ENCODE data around the gene ID1. TPM values are rescaled to one million over a fixed set of nuclear protein-coding genes. Genes with fewer than 3 reads are reported as not detected.

The ID1 gene
- total and polyA plus RNA-seq, 2 of the 13 experiments (the other 11 are each of a cell fraction or from before 2014, with no cell fraction given), result 320 to 419 TPM

DNA sequence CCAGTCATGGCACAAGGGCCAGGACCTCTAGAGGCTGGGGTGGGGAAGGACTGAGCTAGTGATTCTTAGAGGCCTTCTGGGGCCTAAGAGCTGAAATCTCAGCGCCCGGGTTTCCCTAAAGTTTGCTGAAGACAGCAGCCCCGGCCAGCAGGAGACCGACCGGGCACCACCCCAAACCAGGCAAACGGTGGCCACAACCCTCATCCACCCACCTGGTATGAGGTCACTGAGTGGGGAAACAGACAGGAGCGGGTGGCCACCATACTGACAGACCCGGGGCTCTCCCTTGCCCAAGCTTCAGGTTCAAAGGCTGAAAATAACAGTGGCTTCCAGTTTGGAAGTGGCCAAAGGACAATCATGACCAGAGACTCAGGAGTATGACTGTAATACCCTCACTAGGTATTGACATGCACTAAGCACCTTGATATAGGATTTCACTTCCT is 35.0 kb upstream of the ID1 start (continued):
- TF ChIP-seq BRF2 (CRISPR knock-in tag; IDR thresholded peaks at IDR 0.05), result no peak
- no peak for TF ChIP-seq AFF4 (CRISPR knock-in tag; IDR thresholded peaks at IDR 0.05)
- TF ChIP-seq IKZF1 (IDR thresholded peaks at IDR 0.05), result no peak
- no peak for TF ChIP-seq ZNF841 (CRISPR knock-in tag; IDR thresholded peaks at IDR 0.05; ENCODE audit: borderline replicate concordance)
- TF ChIP-seq ZNF30 (CRISPR knock-in tag; IDR thresholded peaks at IDR 0.05), result no peak
- no peak; the same call in 1 of the 2 replicates for TF ChIP-seq SAFB2 (CRISPR knock-in tag; IDR thresholded peaks at IDR 0.05; ENCODE audit: borderline replicate concordance, low read depth)
- 0 out of 2 replicates have a peak, but pooled peaks have one; percentile 10 for TF ChIP-seq ELF3 (CRISPR knock-in tag; IDR thresholded peaks at IDR 0.05)
- TF ChIP-seq RFXANK (CRISPR knock-in tag; IDR thresholded peaks at IDR 0.05), result no peak
- TF ChIP-seq, protein P1, sequence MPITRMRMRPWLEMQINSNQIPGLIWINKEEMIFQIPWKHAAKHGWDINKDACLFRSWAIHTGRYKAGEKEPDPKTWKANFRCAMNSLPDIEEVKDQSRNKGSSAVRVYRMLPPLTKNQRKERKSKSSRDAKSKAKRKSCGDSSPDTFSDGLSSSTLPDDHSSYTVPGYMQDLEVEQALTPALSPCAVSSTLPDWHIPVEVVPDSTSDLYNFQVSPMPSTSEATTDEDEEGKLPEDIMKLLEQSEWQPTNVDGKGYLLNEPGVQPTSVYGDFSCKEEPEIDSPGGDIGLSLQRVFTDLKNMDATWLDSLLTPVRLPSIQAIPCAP (CRISPR knock-in tag; IDR thresholded peaks at IDR 0.05; ENCODE audit: low read depth), result no peak
- TF ChIP-seq ZNF709 (CRISPR knock-in tag; IDR thresholded peaks at IDR 0.05), result no peak
- no peak for TF ChIP-seq ZNF451 (CRISPR knock-in tag; IDR thresholded peaks at IDR 0.05)
- TF ChIP-seq ZNF569 (CRISPR knock-in tag; IDR thresholded peaks at IDR 0.05; ENCODE audit: borderline replicate concordance), result no peak
- no peak; the same call in 1 of the 2 replicates for TF ChIP-seq ZNF350 (CRISPR knock-in tag; IDR thresholded peaks at IDR 0.05; ENCODE audit: borderline replicate concordance, low read depth)
- no peak for TF ChIP-seq SRSF9 (IDR thresholded peaks at IDR 0.05; ENCODE audit: borderline replicate concordance, insufficient read depth, low read depth, low read length, poor library complexity, severe bottlenecking)
- no peak for TF ChIP-seq NR2F6 (IDR thresholded peaks at IDR 0.05)
- TF ChIP-seq NR2F6 (CRISPR knock-in tag; IDR thresholded peaks at IDR 0.05), result peak; percentile 10; the same call in 1 of the 2 replicates
- TF ChIP-seq ZXDC (CRISPR knock-in tag; IDR thresholded peaks at IDR 0.05), result no peak
- TF ChIP-seq ZNF24 (IDR thresholded peaks at IDR 0.05), result no peak
- TF ChIP-seq NPAS2 (CRISPR knock-in tag; IDR thresholded peaks at IDR 0.05; ENCODE audit: borderline replicate concordance), result no peak
- TF ChIP-seq, protein P2, sequence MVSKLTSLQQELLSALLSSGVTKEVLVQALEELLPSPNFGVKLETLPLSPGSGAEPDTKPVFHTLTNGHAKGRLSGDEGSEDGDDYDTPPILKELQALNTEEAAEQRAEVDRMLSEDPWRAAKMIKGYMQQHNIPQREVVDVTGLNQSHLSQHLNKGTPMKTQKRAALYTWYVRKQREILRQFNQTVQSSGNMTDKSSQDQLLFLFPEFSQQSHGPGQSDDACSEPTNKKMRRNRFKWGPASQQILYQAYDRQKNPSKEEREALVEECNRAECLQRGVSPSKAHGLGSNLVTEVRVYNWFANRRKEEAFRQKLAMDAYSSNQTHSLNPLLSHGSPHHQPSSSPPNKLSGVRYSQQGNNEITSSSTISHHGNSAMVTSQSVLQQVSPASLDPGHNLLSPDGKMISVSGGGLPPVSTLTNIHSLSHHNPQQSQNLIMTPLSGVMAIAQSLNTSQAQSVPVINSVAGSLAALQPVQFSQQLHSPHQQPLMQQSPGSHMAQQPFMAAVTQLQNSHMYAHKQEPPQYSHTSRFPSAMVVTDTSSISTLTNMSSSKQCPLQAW (CRISPR knock-in tag; IDR thresholded peaks at IDR 0.05), result no peak

Measured in HepG2 (cell line).